ENCODE results near the gene IRF2BP2. TPM values are rescaled to one million over a fixed set of nuclear protein-coding genes. Genes with fewer than 3 reads are reported as not detected.

IRF2BP2 gene
- total and polyA plus RNA-seq, 2 of the 13 experiments (the other 11 are each of a cell fraction or from before 2014, with no cell fraction given): 140 to 147 TPM

- TF ChIP-seq, protein P1, sequence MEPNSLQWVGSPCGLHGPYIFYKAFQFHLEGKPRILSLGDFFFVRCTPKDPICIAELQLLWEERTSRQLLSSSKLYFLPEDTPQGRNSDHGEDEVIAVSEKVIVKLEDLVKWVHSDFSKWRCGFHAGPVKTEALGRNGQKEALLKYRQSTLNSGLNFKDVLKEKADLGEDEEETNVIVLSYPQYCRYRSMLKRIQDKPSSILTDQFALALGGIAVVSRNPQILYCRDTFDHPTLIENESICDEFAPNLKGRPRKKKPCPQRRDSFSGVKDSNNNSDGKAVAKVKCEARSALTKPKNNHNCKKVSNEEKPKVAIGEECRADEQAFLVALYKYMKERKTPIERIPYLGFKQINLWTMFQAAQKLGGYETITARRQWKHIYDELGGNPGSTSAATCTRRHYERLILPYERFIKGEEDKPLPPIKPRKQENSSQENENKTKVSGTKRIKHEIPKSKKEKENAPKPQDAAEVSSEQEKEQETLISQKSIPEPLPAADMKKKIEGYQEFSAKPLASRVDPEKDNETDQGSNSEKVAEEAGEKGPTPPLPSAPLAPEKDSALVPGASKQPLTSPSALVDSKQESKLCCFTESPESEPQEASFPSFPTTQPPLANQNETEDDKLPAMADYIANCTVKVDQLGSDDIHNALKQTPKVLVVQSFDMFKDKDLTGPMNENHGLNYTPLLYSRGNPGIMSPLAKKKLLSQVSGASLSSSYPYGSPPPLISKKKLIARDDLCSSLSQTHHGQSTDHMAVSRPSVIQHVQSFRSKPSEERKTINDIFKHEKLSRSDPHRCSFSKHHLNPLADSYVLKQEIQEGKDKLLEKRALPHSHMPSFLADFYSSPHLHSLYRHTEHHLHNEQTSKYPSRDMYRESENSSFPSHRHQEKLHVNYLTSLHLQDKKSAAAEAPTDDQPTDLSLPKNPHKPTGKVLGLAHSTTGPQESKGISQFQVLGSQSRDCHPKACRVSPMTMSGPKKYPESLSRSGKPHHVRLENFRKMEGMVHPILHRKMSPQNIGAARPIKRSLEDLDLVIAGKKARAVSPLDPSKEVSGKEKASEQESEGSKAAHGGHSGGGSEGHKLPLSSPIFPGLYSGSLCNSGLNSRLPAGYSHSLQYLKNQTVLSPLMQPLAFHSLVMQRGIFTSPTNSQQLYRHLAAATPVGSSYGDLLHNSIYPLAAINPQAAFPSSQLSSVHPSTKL (CRISPR knock-in tag; IDR thresholded peaks at IDR 0.05): 0 out of 2 replicates have a peak, but pooled peaks have one; percentile 14
- peak; percentile 23; the same call in 1 of the 2 replicates for TF ChIP-seq HOXA9 (CRISPR knock-in tag; IDR thresholded peaks at IDR 0.05; ENCODE audit: borderline replicate concordance)
- peak; percentile 27 for TF ChIP-seq HDAC1 (CRISPR knock-in tag; IDR thresholded peaks at IDR 0.05)
- TF ChIP-seq HNF1A (IDR thresholded peaks at IDR 0.05; ENCODE audit: low read depth): no peak
- 0 out of 2 replicates have a peak, but pooled peaks have one; percentile 40 for TF ChIP-seq HNF1A (CRISPR knock-in tag; IDR thresholded peaks at IDR 0.05; ENCODE audit: borderline replicate concordance)
- TF ChIP-seq, protein P2, sequence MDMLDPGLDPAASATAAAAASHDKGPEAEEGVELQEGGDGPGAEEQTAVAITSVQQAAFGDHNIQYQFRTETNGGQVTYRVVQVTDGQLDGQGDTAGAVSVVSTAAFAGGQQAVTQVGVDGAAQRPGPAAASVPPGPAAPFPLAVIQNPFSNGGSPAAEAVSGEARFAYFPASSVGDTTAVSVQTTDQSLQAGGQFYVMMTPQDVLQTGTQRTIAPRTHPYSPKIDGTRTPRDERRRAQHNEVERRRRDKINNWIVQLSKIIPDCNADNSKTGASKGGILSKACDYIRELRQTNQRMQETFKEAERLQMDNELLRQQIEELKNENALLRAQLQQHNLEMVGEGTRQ (IDR thresholded peaks at IDR 0.05; ENCODE audit: low read depth, low read length): no peak
- TF ChIP-seq, protein P2 (CRISPR knock-in tag; IDR thresholded peaks at IDR 0.05; ENCODE audit: borderline replicate concordance): no peak
- TF ChIP-seq POLR2AphosphoS5 (IDR thresholded peaks at IDR 0.05; ENCODE audit: low read depth, low read length): peak; percentile 55; the same call in 1 of the 2 replicates
- TF ChIP-seq ZNF20 (CRISPR knock-in tag; IDR thresholded peaks at IDR 0.05): 0 out of 2 replicates have a peak, but pooled peaks have one; percentile 58
- peak; percentile 67; the same call in 1 of the 2 replicates for TF ChIP-seq ZC3H4 (CRISPR knock-in tag; IDR thresholded peaks at IDR 0.05; ENCODE audit: borderline replicate concordance)
- TF ChIP-seq SALL1 (CRISPR knock-in tag; IDR thresholded peaks at IDR 0.05): peak; percentile 58; the same call in 1 of the 2 replicates
- TF ChIP-seq POGZ (CRISPR knock-in tag; IDR thresholded peaks at IDR 0.05): 0 out of 2 replicates have a peak, but pooled peaks have one; percentile 11
- TF ChIP-seq ATF7-NPFF (CRISPR knock-in tag; IDR thresholded peaks at IDR 0.05; ENCODE audit: low read depth): 0 out of 2 replicates have a peak, but pooled peaks have one; percentile 60
- peak; percentile 62 for TF ChIP-seq MED1 (CRISPR knock-in tag; IDR thresholded peaks at IDR 0.05)
- TF ChIP-seq REL (CRISPR knock-in tag; conservative IDR thresholded peaks at IDR 0.05): 0 out of 2 replicates have a peak, but pooled peaks have one; percentile 17
- no peak; the same call in 1 of the 2 replicates for TF ChIP-seq SMC3 (IDR thresholded peaks at IDR 0.05; ENCODE audit: low read length)
These were observed 2.6 kb downstream of the IRF2BP2 start (continued) for GRCh38 chr1:234607109-234608024.

Data from HepG2 (cell line).